ENCODE measurements around the gene HPCAL4.

HPCAL4 gene

DNA sequence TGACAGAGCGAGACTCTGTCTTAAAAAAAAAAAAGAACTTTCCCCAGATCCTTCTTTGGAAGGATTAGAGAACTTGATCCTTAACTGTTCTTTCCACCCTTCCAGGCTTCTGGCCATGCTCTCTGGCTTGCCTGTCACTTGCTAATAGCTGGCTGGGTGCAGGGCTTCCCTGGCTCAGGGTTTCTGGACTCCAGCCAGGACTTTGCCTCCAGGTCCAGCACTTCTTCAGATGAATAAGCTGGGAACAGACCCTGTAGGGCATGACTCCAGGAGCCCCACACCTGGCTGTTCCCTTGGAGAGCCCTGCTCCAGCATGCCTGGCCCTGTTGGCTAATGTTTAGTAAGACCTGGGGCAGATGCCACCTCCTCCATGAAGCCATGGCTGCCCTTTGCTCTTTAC is 16.0 kb downstream of the HPCAL4 start:
- no peak for DNase-seq

DNA sequence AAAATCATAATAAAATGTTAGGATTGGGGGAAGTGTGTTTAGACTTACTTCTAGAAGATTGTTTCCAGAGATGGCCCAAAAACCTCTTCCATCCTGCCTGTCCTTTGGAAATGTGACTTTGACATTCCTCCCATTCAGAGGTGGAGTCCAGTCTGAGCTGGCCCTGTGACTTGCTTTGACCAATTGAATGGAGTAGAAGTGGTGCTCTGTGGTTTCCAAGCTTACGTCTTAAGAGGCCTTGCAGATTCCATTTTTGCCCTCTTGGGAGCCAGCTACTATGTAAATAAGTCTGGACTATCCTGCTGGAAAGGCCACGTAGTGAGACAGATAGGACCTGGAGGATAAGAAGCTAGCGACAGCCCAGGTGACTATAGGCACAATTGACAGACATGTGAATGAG is 18.0 kb downstream of the HPCAL4 start:
- no peak for DNase-seq

DNA sequence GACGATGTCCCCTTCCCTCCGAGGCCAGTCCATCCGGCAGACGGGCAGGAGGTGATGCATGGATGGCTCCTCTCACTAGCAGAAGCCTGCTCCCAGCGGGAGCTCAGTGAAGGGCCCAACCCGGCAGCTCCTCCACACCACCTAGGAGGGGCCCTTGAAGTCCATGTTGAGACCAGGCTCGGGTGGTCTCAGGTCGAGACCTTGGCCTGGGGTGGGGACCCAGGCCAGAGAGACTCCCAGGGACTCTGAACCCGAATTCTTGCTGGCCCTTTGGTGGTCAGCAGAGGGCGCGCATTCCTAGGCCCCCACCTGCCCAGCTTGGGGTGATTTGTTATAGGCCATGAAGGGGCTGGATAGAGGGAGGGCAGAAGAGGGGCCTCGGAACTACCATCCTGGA is 18.7 kb downstream of the HPCAL4 start:
- DNase-seq = no peak

DNA sequence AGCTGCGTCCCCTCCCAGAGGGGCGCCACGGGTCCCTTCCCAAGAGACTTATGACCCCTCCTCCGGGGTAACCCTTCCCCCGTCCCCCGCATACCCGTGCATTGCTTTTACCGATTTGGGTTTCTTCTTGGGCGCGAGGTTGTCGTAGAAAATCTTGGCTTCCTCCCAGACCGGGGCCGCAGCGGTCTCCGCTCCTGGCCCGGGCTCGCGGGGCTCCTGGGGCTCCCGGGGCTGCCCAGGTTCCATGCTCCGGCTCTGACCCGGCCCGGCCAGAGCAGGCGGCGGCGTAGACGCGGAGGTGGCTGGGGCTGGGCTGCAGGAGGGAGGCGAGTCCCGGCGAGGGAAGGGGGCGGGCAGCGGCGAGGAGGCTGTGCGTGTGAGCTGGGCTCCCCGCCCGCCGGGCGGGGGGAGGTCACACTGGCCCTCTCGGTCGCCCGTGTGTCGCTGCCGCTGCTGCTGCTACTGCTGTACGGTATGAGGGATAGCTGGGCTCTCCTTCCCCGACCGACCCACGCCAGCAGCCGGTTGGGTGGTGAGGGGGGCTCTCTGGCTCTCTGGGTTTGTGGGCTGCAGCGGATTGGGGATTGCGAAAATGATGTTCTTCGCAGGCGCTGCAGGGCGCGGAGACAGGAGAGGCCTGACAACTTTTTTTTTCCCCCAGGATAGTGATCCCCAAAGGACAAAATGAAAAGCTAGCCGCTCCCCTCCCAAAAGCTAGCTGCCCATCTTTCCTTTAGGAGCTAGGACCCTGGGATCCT is 19.3 kb downstream of the HPCAL4 start, which contains the start of gene NT5C1A:
NT5C1A (minus strand) TSS at position 315 of the 758 bp plus-strand sequence; CDS start at position 246, 69 bp downstream.
- peak in 1 of 2 experiments; percentile 45 for DNase-seq

DNA sequence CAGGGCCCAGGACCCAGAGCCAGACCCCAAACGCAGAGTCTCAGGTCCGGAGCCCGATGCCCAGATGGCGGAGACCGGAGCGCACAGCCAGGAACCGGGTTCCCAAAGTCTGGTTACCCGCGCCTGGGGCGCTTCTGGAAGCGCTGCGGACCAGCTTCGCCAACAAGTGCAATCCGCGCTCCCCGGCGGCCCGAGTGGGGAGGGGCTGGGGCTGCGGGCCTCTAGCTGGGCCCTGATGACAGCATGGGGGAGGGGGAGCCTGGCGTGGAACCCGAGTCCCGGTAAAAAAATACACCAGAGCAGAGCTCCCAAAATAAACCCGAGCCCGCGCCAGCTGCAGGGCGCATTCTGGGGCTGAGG is 19.8 kb downstream of the HPCAL4 start:
- no peak for DNase-seq

DNA sequence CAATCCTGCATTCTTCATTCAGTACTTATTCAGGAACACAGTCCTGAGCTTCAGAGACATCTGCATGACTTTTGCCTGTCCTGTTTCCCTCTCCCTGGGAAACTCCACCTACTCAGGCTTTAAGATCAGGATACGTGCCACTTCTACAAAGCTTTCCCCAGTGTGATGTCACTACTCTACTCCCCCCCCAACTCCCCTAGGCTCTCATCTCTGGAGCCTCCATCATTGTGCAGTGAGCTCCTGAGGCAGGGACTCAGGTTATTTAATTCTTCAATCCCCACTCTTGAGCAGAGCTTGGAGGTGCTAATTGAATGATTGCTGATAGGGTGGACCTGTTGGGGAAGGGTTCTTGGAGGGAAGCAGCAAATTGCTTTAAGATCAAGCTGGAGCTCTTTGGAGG is 20.5 kb downstream of the HPCAL4 start:
- DNase-seq = no peak

DNA sequence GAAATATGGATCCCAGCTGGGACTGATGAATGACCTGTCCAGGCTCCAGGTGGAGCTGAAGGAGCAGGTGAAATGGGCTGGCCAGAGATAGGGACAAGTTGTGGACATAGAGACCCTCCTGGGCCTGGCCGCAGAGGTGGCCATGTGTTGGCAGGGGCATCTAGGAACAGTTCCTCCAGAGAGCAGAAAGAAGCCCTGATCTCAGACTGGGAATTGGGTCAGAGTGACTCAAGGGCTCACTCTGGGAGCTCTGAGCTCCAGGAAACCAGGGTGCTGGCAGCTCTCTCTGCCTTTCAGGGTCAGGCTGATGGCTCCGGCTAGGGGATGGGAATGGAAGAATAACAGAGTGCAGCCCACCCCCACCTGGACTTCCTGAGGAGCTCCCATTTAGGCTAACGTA is 22.3 kb downstream of the HPCAL4 start:
- DNase-seq = no peak

DNA sequence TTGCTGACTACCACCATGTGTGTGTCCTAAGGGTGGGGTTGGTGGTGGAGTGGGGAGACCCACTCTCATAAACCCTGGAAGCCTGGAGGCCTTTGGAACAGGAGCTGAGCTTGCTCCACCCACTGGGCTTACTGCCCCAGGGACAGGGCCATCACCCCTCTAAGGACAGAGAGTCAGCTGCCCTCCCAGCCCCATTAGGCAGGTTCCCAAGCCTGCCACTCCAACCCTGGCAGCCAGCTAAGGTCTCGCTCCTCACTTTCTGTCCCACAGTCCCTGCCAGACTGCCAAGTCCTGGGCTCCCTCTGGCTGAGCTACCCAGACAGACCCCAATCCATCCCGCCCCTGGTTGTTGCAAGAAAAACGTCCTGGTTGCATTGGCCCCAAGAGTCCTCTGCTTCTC is 23.1 kb downstream of the HPCAL4 start:
- DNase-seq = no peak

DNA sequence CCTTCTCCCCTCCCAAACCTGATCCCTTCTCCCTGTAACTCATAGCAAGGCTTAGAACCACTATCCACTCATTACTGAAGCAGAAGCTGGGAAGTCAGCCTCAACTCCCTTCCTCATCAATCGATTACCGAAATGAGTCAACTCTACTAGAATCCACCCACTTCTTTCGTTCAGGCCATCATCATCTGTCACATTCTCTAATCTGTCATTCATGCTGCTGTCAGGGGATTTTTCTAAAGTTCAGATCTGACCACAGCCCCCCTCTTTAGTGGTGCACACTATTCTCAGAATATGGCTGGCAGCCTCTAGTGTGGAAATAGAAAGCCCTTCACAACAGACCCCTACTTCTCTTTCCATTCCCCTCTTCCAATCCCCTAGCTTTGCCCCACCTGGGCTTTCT is 24.5 kb downstream of the HPCAL4 start:
- DNase-seq = peak; percentile 47 to 60

DNA sequence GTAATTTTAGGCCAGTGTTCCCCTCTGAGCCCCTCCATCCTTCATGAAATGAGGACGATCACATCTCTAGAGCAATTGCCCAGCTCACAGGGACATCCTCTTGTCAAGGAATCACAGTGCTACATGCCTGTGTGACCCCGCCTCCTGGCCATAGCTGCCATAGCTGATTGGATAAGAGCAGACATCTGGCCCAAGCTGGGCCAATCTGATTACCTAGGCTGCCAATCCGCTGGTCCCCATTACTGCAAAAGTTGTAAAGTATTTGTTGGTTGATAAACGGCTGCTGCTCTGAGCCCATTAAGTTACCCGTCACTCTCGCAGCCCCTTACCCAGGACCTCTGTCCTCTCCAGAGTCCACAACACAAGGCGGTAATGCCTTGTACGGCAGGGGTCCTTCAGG is 27.7 kb downstream of the HPCAL4 start:
- no peak for DNase-seq

DNA sequence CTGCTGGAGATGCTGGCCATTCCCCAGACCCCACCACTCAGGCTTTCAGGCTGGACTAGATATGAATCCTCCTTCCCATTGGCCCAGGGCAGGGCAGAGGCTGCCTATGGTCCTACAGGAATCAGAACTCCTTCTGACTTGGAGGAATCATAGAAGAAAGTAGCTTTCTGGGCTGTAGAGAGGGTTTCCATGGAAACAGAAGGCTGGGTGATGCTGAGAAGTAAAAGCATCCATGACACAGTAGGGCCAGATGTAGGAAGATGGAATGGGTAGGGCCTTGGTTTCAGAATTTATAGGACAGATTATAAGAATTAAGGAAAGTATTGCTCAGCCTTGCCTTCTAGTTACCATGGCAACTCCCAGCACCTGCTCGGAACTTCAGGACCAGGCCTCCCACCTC is 28.4 kb downstream of the HPCAL4 start:
- DNase-seq = no peak

DNA sequence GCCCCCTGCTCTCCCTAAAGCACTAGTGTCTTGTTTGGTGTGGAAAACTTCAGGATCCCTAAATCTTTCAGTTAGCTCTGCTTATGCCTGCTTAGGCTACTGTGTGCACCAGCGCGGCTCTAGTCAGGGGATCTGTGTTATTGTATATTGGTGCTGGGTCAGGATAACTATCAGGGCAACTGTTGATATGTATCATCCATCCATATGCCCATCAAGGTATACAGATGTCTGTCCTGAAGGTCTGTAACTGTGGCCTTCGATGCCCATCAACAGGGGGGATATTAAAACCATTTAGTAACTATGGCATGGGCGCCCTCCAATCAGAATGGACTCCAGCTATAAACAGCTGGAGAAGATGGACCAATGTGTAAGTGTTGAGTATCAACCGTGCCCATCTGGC is 31.7 kb downstream of the HPCAL4 start:
- DNase-seq = no peak

DNA sequence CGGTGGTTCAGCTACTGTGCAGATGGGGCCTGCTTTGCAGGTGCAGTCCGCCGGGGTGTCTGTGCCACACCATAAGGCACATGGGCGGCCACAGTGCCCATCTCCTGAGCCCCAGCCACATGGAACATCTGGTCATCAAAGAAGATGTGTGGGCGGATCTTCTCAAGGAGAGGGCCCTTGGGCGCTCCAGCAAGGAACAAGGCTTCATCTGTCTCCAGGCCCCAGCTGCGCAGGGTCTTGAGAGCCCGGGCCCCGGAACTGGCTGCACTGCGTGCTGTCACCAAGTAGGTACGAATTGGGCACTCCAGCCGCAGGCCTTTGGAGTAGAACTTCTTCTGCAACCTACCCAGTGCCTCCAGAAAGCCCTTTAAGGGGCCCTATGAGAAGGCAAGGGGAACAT is 32.1 kb downstream of the HPCAL4 start:
- DNase-seq = no peak

DNA sequence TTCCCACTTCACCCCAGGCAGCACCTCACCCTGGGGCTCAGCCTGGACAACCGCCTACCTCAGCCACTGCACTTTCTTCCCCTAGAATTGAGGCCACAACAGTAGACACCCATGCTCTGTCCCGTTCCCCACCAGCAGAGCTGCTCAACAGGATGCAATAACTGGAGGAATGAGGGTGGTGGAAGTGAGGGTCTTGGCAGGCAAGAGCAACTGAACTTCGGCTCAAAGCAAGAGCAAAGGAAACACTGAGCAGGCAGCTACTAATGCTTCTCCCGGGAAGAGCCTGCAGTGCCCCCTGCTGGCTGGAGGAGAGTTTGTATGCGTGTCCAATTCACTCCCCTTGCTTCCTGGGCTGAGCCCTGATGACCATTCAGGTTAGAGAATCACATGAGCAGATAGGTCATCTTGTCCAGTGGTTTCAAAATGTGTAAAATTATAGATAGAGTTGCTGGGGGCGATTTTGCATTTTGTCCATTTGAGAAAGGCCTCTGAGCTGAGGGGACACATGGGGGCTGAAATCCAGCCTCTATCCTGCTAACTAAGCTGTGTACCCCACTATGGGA is 33.2 kb downstream of the HPCAL4 start:
- peak; percentile 75 to 81 for DNase-seq

DNA sequence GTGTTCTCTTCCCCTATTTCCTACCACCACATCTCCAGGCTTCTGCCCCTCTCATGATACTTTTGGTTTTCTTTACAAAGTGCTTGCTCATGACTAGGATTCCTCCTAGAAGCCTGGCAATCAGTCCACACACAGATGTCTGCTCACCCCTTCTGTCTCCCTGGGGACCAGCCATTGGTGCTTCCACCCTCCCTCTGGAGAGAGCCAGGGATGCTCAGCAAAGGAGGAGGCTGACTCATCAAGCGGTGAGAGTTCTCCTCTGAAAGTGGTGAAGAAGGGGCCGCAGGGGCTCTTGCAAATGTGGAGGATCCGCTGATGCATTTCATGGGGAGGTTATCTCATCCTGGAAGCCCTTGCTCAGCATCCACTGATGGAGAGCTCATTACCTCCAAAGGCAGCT is 33.8 kb downstream of the HPCAL4 start:
- no peak for DNase-seq

DNA sequence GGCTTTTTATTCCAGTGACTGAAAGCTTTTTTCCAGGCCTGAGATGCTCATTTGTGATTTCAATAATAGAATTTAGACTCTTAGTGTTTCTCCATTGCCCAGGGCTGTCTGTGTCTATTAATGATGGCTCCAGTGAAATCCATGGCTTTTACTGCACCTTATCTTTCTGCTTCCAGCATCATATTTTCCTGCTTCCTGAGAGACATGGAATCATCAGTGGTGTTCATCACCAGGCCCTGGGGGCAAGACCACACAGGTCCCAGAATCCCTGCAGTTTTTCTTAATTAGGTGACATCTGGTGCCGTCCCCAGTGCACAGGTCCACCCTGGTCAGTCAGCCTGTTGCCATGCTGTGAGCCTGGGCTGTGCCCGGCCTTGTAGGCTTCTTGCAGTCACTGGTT is 34.8 kb downstream of the HPCAL4 start:
- no peak for DNase-seq

DNA sequence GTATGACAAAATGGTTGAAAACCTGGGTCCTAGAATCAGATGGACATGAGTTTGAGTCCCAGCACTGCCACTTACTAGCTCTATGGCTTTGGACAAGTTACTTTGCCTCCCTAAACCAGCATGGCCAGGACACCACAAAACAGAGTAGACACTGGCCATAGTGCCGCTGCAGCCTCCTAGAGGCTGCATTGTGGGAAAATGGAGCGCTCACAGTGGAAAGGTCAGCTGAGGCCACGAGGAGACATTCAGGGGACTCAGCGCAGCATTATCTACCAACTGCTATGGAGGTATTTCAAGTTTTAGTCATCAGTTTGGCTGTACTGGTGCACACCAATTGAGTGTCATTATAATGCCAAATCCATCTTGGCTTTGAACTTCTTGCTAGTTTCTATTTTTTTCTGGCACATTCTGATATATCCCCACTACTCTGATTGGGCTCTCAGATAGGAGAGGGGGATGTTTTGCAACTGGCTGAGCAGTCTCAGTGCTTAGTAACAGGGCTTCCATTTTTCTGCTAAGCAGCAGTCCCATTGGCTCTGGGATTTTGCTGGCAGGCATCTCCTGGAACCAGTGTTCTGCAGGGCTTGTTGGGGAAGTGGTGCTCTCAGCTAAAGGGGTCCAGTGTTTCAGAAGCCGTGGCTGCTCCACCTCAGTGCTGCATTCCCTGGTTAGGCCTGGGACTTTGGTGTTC is 35.5 kb downstream of the HPCAL4 start:
- DNase-seq = no peak

DNA sequence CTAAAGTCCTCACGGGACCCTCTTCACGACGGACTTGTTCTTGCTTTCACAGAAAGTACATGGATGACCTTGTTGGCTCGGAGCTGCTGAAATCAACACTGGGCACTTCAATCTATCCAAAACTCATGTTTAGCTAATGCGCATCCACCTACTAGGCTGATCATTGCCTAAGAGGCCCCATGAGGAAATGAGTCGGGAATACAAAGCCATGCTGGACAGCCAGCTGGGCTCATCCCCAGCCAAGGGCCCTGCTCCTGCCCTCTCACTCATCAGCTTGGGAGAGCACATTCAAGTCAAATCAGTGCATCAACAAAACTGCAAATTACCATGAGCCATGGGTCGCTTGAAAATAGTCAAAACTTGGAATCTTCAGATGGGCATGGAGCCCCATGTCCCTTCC is 36.9 kb downstream of the HPCAL4 start:
- DNase-seq = no peak

DNA sequence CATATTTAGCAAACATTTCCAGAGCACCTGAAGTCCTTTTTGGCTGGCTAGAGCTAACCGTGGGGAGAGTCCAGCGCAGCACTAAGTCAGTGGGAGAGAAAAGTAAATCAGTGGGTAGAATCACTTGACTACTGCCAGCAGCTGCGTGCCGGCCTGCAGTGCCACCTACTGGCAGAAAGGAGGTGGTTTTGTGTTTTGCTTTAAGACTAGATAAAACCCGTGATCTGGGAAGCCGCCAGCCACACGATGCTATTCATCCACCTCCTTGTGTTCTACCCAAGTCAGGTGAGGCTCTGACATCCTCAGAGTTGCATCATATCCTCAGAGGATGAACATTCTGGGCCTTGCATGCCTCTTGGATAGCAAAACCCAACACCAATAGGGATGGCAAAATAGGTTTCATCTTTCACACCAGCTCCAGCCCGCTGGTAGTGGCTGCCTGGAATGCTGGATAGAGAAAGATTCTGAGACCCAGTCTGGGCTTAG is 37.6 kb downstream of the HPCAL4 start:
- DNase-seq = peak; percentile 78 to 83

DNA sequence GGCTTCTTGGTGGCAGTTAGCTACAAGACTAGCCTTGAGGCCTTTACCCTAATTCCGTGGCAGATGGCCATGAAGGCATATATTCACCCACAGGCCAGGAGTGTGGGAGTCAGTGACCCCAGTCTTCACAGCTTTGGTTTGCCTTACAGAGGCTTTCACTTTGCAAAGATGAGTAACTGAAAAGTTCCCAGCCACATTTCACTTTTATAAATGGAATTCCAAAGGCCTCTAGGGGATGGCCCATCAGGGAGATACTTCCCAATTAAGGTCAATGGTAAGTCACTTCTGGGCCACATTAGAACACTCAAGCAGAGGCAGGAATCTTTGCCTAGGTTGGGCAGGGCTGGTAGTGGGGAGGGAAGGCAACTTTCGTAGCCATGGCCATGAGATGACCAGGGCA is 38.7 kb downstream of the HPCAL4 start:
- no peak for DNase-seq

DNA sequence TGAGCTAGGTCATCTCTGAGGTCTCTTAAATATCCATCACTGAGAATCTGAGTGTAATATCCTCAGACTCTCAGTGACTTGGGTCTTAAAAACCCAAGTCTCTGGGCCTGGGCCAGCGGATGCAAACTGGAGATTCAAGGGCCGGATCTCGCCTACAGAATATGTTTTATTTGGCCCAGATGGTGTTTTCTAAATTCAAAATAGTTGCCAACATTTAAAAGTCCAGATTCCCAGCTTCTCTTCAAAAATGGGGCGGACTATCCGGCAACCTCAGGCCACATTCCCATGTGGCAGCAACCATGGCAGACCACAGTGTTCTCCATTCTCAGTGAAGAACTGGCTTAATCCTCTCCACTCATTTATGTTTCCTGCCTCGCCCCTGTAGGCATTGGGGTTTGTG is 39.1 kb downstream of the HPCAL4 start:
- no peak for DNase-seq

DNA sequence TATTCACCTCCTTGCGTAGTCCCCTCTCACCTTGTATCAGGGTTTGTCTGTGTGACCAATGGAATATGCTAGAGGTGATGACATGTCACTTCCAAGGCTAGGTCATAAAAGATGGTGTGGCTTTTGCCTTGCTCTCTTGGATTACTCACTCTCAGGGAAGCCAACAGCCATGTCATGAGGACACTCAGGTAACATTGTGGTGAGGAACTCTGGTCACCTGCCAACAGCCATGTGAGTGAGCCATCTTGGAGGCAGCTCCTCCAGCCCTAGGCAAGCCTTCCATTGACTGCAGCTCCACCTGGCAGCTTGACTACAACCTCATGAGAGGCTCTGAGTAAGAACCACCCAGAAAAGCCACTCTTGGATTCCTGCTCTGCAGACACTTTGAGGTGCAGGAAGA is 40.8 kb downstream of the HPCAL4 start:
- no peak for DNase-seq

DNA sequence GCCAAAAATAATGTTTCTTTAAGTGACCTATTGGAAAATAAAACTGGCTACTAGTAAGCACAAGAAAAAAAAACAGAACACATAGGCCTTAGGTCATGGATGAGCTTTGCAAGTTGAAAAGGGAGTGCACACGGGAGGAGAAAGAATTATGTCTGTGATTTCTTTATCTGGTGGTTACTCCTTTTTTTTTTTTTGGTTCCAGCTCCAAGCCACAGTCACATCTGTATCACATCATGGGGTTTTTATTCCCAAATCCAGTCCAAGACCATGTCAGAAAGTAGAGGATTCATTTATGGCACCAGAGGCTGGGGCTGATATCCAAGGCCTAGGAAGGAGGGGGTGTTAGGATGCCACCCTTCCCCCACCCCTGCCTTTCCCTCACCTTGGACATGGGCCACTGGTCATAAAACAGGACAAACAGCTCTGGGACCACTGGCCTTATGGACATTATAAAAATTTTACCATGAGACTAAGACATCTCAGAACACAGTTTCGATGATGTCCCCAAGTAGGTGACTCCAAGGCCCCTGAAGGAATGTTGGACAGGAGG is 41.5 kb downstream of the HPCAL4 start:
- no peak for DNase-seq

DNA sequence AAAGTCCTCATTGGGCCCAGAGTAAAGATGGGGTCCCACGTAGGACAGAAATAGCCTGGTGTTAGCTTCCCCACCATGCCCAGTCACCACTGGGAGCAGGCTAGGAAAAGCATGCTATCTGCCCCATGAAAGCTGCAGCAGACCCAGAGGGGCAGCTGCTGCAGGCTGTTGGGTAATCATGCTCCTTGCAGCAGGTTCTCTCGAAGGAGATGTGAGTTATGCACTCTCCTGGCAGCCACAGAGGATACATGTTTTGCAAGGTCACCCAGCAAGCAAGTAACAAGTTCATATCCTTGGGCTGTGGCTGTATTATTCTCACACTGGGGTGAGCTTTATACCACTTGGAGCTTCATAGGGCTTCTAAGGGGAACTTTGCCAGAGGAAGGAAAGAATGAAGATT is 42.7 kb downstream of the HPCAL4 start:
- no peak for DNase-seq
